GM23338 (cell line): Measurements from ENCODE around the gene FRMD1. TPM values are rescaled to one million over a fixed set of nuclear protein-coding genes. Genes with fewer than 3 reads are reported as not detected.

Experiments used
- ATAC-seq: fragments of 200-7000 bp; cut with Tn5 transposase; 3 replicates; pipeline ENCODE4 v1.9.1; 2020
- DNase-seq: peaks from one replicate; pipeline ENCODE4 v3.0.0-alpha.2; 2015; ENCODE audit warnings: low spot score
- H2AFZ ChIP-seq: fragments of 200-600 bp; sonication (generic); 2 replicates; pipeline ENCODE4 v1.8.0; 2016; ENCODE audit warnings: antibody characterized with exemption, mild to moderate bottlenecking, moderate library complexity
- H3F3A ChIP-seq: fragments of 200-600 bp; sonication (generic); replicated peaks from 2 replicates; pipeline ENCODE4 v1.8.0; 2017; ENCODE audit warnings: antibody characterized with exemption, mixed run types, low read depth
- H3K27ac ChIP-seq: fragments of 200-600 bp; sonication (generic); 2 replicates; pipeline ENCODE4 v1.6.1; 2016; ENCODE audit warnings: low read depth
- H3K27me3 ChIP-seq: fragments of 200-600 bp; sonication (generic); 2 replicates; pipeline ENCODE4 v1.8.0; 2016; ENCODE audit warnings: mild to moderate bottlenecking, mixed run types, moderate library complexity; ENCODE audit not compliant: insufficient read depth
- H3K36me3 ChIP-seq: fragments of 200-600 bp; sonication (generic); 2 replicates; pipeline ENCODE4 v1.8.0; 2016; ENCODE audit warnings: mild to moderate bottlenecking; ENCODE audit not compliant: insufficient read depth
- H3K4me1 ChIP-seq: fragments of 200-600 bp; sonication (generic); 2 replicates; pipeline ENCODE4 v1.8.0; 2016; ENCODE audit warnings: mild to moderate bottlenecking, moderate library complexity; ENCODE audit not compliant: insufficient read depth
- H3K4me2 ChIP-seq: fragments of 200-600 bp; sonication (generic); 2 replicates; pipeline ENCODE4 v1.7.1; 2017; ENCODE audit warnings: mixed run types
- H3K4me3 ChIP-seq: fragments of 200-600 bp; sonication (generic); 2 replicates; pipeline ENCODE4 v1.6.1; 2016; ENCODE audit warnings: mixed run types
- H3K79me2 ChIP-seq: fragments of 200-600 bp; sonication (generic); replicated peaks from 2 replicates; pipeline ENCODE4 v1.8.0; 2017; ENCODE audit warnings: mild to moderate bottlenecking; ENCODE audit not compliant: insufficient read depth
- H3K9me2 ChIP-seq: fragments of 200-600 bp; sonication (generic); 2 replicates; pipeline ENCODE4 v1.8.0; 2017; ENCODE audit not compliant: insufficient read depth
- H4K20me1 ChIP-seq: fragments of 200-600 bp; sonication (generic); replicated peaks from 2 replicates; pipeline ENCODE4 v1.8.0; 2017; ENCODE audit warnings: mild to moderate bottlenecking; ENCODE audit not compliant: insufficient read depth
- H3K27ac Mint-ChIP-seq: 2 replicates; pipeline ENCODE4 v1.8.0; 2020; ENCODE audit warnings: inconsistent platforms, mild to moderate bottlenecking, moderate library complexity, mixed read lengths
- H3K27me3 Mint-ChIP-seq: 3 replicates; pipeline ENCODE4 v1.8.0; 2022; ENCODE audit warnings: low read depth, mild to moderate bottlenecking, moderate library complexity, mixed read lengths, inconsistent platforms; ENCODE audit not compliant: insufficient read depth, poor library complexity
- H3K36me3 Mint-ChIP-seq: 3 replicates; pipeline ENCODE4 v1.8.0; 2021; ENCODE audit warnings: low read depth, mild to moderate bottlenecking, inconsistent platforms, moderate library complexity, mixed read lengths
- H3K4me1 Mint-ChIP-seq: 3 replicates; pipeline ENCODE4 v1.8.0; 2020; ENCODE audit warnings: mild to moderate bottlenecking, inconsistent platforms, mixed read lengths
- H3K4me3 Mint-ChIP-seq: 3 replicates; pipeline ENCODE4 v1.8.0; 2021; ENCODE audit warnings: moderate library complexity, mild to moderate bottlenecking, inconsistent platforms, mixed read lengths
- H3K9me3 Mint-ChIP-seq: 3 replicates; pipeline ENCODE4 v1.8.0; 2020; ENCODE audit warnings: moderate library complexity, mild to moderate bottlenecking, inconsistent platforms, mixed read lengths
- CREB1 ChIP-seq: fragments of 250-450 bp; sonication (Bioruptor Pico); IDR thresholded peaks from 2 replicates; pipeline ENCODE4 v1.5.0; 2020; ENCODE audit warnings: low read depth, mild to moderate bottlenecking, moderate library complexity
- EZH2phosphoT487 ChIP-seq: fragments of 200-600 bp; sonication (generic); IDR thresholded peaks from one replicate; pipeline ENCODE4 v1.8.1; 2018; ENCODE audit warnings: antibody characterized with exemption; ENCODE audit not compliant: unreplicated experiment
- JUNB ChIP-seq: IDR thresholded peaks from one replicate; pipeline ENCODE4 v1.6.1; 2016; ENCODE audit warnings: antibody characterized with exemption; ENCODE audit not compliant: unreplicated experiment
- POLR2AphosphoS5 ChIP-seq: IDR thresholded peaks from 2 replicates; pipeline ENCODE4 v1.6.1; 2016; ENCODE audit warnings: antibody characterized with exemption, low read depth
- STAT1 ChIP-seq: IDR thresholded peaks from one replicate; pipeline ENCODE4 v1.6.1; 2016; ENCODE audit warnings: antibody characterized with exemption; ENCODE audit not compliant: unreplicated experiment
- ZNF331 ChIP-seq: fragments of 250-450 bp; sonication (Bioruptor Pico); IDR thresholded peaks from 2 replicates; pipeline ENCODE4 v1.5.0; 2020; ENCODE audit warnings: low read depth, mild to moderate bottlenecking, moderate library complexity
- polyA plus RNA-seq: library from polyadenylated mRNA; unstranded; fragments of >200 nt; fragmentation: Nextera tagmentation; extraction: Ambion mirVana; gene quantifications from 2 replicates; pipeline ENCODE4 v1.2.1, GENCODE V29; 2016
- total RNA-seq: library from RNA; depleted of rRNA; stranded (reverse); fragments of >200 nt; shearing (Covaris generic); gene quantifications from 2 replicates; pipeline ENCODE4 v1.2.3, GENCODE V29; 2014
- TF ChIP-seq, protein P1 (sequence below): IDR thresholded peaks from one replicate; pipeline ENCODE4 v1.6.1; 2018; ENCODE audit warnings: antibody characterized with exemption; ENCODE audit not compliant: unreplicated experiment
- TF ChIP-seq, protein P2 (sequence below), 2 experiments: fragments of 200-600 bp in 1 of 2; sonication (generic) in 1 of 2; conservative IDR thresholded peaks; 2 replicates each; pipeline versions ENCODE4 v1.5.1 to v1.6.1; 2016 to 2017; ENCODE audit warnings: antibody characterized with exemption in 2 of 2, low read depth in 2 of 2, mild to moderate bottlenecking in 2 of 2, moderate library complexity in 1 of 2

Gene FRMD1
- total and polyA plus RNA-seq, 2 experiments from 2014 or later = 1.0 to 2.0 TPM

DNA sequence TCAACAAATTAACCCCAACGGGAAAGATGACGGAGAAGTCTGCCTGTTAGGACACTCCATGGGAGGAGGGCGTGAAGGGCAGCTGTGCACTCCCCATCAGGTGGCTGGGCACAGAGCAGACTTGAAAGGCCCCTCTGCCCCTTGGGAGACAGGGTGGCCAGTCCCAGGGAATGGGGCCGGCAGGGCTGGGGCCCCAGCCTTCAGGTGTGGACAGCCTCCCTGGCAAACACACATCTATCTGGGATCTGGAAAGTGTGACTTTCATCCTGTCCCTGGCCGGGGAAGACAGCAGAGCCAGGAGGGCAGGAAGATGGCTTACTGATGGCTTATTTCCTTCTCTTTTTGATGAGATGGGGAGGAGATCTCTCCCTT, 4.5 kb upstream of the FRMD1 start (continued):
- TF ChIP-seq, protein P1, sequence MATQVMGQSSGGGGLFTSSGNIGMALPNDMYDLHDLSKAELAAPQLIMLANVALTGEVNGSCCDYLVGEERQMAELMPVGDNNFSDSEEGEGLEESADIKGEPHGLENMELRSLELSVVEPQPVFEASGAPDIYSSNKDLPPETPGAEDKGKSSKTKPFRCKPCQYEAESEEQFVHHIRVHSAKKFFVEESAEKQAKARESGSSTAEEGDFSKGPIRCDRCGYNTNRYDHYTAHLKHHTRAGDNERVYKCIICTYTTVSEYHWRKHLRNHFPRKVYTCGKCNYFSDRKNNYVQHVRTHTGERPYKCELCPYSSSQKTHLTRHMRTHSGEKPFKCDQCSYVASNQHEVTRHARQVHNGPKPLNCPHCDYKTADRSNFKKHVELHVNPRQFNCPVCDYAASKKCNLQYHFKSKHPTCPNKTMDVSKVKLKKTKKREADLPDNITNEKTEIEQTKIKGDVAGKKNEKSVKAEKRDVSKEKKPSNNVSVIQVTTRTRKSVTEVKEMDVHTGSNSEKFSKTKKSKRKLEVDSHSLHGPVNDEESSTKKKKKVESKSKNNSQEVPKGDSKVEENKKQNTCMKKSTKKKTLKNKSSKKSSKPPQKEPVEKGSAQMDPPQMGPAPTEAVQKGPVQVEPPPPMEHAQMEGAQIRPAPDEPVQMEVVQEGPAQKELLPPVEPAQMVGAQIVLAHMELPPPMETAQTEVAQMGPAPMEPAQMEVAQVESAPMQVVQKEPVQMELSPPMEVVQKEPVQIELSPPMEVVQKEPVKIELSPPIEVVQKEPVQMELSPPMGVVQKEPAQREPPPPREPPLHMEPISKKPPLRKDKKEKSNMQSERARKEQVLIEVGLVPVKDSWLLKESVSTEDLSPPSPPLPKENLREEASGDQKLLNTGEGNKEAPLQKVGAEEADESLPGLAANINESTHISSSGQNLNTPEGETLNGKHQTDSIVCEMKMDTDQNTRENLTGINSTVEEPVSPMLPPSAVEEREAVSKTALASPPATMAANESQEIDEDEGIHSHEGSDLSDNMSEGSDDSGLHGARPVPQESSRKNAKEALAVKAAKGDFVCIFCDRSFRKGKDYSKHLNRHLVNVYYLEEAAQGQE = no peak
- no peak for TF ChIP-seq EZH2phosphoT487

DNA sequence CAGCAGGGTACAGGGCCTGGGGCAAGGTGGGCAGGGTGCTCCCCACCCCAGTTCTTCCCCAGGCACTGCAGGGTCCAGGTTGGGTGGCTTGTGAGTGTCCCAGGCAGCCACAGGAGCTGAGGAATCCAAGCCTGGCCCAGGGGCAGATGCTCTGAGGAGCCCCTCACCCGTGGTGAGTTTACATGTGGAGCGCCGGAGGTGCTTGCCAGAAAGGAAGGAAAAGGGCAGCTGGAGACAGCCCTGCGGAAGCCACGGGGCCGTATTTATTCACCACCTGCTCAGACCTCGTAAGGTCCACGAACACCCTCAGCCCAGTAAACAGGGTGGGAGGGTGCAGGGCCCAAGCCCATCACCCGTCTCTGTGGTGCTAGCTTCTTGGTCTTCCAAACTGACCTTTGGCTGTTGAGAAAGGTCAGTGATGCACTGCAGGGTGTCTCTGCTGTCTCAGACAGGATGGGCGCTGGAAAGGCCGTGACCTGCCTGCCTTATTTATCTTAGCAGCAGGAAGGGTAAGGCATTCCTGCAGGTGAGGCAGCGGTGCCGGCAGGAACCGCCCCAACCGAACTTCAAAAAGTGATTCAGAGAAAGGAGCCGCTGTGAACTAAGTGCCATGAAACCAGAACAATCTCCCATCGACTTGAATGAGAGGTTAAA, 4.0 kb upstream of the FRMD1 start:
- TF ChIP-seq ZNF331 (no peak), EZH2phosphoT487 (no peak), JUNB (no peak), CREB1 (CRISPR knock-in tag) (no peak), POLR2AphosphoS5 (no peak), STAT1 (no peak)
- TF ChIP-seq, protein P1 = no peak
- TF ChIP-seq, protein P2, sequence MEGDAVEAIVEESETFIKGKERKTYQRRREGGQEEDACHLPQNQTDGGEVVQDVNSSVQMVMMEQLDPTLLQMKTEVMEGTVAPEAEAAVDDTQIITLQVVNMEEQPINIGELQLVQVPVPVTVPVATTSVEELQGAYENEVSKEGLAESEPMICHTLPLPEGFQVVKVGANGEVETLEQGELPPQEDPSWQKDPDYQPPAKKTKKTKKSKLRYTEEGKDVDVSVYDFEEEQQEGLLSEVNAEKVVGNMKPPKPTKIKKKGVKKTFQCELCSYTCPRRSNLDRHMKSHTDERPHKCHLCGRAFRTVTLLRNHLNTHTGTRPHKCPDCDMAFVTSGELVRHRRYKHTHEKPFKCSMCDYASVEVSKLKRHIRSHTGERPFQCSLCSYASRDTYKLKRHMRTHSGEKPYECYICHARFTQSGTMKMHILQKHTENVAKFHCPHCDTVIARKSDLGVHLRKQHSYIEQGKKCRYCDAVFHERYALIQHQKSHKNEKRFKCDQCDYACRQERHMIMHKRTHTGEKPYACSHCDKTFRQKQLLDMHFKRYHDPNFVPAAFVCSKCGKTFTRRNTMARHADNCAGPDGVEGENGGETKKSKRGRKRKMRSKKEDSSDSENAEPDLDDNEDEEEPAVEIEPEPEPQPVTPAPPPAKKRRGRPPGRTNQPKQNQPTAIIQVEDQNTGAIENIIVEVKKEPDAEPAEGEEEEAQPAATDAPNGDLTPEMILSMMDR (conservative IDR thresholded peaks at IDR 0.05; ENCODE audit: low read depth in 2 of 2) = no peak
- Histone ChIP-seq H3K4me3 (no peak overlapping the region), H3K27me3 (no peaks in the 10 kb centered on the region), H3K9me2 (no peaks in the 10 kb centered on the region), H3K27ac (no peak overlapping the region), H3K36me3 (no peaks in the 10 kb centered on the region), H3F3A (no peaks in the 10 kb centered on the region), H2AFZ (no peak overlapping the region), H3K4me2 (no peak overlapping the region), H3K79me2 (no peaks in the 10 kb centered on the region), H3K4me1 (no peaks in the 10 kb centered on the region), H4K20me1 (no peaks in the 10 kb centered on the region)
- H3K27ac Mint-ChIP-seq = no peak overlapping the region
- ATAC-seq = peak; percentile 16
- no peak overlapping the region for H3K4me3 Mint-ChIP-seq
- peaks cover 18% of the 10 kb centered on the region for H3K27me3 Mint-ChIP-seq
- peaks cover 18% of the 10 kb centered on the region for H3K4me1 Mint-ChIP-seq
- no peak for DNase-seq
- H3K9me3 Mint-ChIP-seq = no peaks in the 10 kb centered on the region
- H3K36me3 Mint-ChIP-seq = no peaks in the 10 kb centered on the region
